BE2C (cell line): ENCODE data around the gene DHDH.

Experiments used
- DNase-seq: peaks from one replicate; pipeline ENCODE4 v3.0.0-alpha.2; 2020
- H3K27me3 ChIP-seq: fragments of 250-450 bp; sonication (Bioruptor Pico); 2 replicates; pipeline ENCODE4 v1.5.1; 2020; ENCODE audit warnings: mild to moderate bottlenecking
- H3K36me3 ChIP-seq: fragments of 250-450 bp; sonication (Bioruptor Pico); 2 replicates; pipeline ENCODE4 v1.5.1; 2020; ENCODE audit warnings: mild to moderate bottlenecking
- H3K4me1 ChIP-seq: fragments of 250-450 bp; sonication (Bioruptor Pico); 2 replicates; pipeline ENCODE4 v1.5.1; 2020
- H3K4me3 ChIP-seq: 2 replicates; pipeline ENCODE4 v1.5.1; 2011; ENCODE audit warnings: low read depth, low read length
- H3K9me3 ChIP-seq: fragments of 250-450 bp; sonication (Bioruptor Pico); 2 replicates; pipeline ENCODE4 v1.5.1; 2020
- TF ChIP-seq, protein P1 (sequence below): IDR thresholded peaks from 2 replicates; pipeline ENCODE4 v1.5.1; 2012; ENCODE audit warnings: mild to moderate bottlenecking, low read depth, low read length

The DHDH gene

DNA sequence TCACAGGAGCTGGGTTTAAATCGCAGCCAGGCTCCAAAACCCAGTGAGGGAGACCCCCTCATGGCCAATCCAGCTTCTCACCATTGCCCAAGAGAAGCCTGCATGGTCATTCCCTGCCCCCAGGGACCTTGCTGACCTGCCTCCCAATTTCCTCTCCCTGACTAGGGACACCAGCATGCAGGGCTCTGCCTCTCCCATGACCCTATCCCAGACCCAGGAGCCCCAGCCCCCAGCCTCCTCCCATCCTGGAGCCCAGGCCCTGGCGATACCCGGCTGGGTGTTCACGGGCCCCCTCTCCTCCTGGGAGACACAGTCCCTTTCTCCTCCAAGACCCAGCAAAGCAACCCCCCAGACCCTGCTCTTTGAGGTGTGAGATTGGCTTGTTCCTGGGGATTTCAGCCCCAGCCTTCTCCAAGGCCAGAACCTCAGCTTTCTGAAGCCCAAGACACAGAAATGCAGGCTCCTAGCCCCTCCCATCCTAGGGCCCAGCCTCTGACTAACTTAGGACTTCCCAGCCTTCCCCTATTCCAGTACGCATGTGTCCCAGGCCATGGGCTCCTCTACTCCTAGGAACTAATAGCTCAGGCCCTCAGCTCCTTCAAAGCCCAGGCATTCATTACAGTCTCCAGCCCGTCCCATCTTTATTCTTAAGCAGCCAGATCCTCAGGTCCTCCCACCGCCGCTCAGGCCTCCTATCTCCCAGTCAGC is 58.5 kb downstream of the DHDH start:
- TF ChIP-seq, protein P1, sequence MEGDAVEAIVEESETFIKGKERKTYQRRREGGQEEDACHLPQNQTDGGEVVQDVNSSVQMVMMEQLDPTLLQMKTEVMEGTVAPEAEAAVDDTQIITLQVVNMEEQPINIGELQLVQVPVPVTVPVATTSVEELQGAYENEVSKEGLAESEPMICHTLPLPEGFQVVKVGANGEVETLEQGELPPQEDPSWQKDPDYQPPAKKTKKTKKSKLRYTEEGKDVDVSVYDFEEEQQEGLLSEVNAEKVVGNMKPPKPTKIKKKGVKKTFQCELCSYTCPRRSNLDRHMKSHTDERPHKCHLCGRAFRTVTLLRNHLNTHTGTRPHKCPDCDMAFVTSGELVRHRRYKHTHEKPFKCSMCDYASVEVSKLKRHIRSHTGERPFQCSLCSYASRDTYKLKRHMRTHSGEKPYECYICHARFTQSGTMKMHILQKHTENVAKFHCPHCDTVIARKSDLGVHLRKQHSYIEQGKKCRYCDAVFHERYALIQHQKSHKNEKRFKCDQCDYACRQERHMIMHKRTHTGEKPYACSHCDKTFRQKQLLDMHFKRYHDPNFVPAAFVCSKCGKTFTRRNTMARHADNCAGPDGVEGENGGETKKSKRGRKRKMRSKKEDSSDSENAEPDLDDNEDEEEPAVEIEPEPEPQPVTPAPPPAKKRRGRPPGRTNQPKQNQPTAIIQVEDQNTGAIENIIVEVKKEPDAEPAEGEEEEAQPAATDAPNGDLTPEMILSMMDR = no peak
- Histone ChIP-seq H3K4me1 (no peaks in the 10 kb centered on the region), H3K27me3 (no peaks in the 10 kb centered on the region), H3K4me3 (peak overlapping the region; percentile 78), H3K36me3 (peaks cover 7% of the 10 kb centered on the region; the same call in 1 of the 2 replicates), H3K9me3 (no peaks in the 10 kb centered on the region)
- no peak for DNase-seq

DNA sequence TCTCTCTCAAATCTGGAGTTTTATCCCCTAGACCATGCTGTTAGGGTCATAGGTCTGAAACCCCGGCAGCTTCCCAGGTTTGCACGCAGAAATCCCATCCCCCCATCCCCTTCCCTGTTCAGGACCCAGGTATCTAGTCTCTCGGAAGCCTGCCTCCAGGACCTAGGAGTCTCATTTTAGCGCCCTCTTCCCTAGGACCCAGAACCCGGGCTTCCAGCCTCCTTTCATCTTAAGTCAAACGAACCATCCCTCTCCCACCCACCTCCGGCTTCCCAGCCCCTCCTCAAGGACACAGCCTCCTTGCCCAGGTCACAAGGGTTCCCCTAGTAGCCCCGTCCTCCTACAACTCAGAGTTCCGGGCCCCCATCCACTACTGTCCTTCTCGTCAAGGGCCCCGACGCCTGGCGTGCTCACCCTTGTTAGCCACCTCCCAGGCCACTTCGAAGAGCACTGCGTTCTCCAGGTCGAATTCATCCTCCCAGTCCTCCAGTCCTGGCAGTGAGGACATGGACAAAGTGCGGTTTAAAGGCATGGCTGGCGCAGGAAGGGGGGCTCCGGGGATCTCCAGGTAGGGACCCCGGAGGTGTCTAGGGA is 59.2 kb downstream of the DHDH start:
- TF ChIP-seq, protein P1 = no peak
- no peak for DNase-seq
- Histone ChIP-seq H3K9me3 (no peaks in the 10 kb centered on the region), H3K4me1 (no peaks in the 10 kb centered on the region), H3K36me3 (peaks cover 7% of the 10 kb centered on the region; the same call in 1 of the 2 replicates), H3K27me3 (no peaks in the 10 kb centered on the region), H3K4me3 (peak overlapping the region; percentile 78)

DNA sequence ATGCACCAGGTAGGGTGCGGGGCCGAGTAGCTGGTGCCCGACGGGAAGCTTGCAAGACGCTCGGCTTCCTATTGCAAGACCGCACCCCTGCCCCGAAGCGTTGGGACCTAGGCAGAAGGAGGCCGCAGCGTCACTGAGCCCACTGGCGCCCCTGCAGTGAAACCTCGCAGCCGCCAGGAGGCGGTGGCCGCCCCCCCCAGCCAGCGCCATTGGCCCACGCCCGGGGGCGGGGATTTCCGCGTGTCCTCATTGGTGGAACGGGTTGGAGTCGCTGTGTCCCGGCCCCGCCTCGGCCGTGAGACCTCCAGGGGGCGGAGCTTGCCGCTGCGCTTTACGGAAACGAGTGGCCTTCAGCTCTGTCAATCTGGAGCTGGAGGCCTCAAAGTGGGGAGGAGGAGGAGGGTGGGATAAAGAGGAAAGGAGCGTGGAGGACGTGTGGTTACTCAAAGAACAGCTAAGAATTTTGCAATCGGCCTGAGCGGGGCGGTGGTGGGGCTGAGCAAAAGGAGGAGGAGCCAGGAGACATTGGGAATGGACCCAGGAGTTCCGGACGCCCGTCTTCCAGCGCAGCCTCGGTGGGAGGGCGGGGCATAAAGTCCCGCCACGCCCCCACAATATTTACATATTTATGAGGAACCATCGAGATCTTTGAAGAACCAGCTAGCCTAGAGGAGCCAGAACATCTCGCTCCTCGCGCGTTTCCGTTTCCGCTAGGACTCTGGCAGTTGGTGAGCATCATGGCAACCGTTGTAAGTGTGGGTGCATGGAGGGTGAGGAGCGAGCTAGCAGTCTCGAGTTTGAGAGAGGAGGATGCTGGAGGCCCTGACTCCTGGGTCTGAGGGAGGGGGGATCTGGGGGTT is 59.9 kb downstream of the DHDH start, which contains the start of the genes GYS1 and RUVBL2:
TSS of gene GYS1 (minus strand) at position 135 of the 860 bp plus-strand sequence. CDS start 197 bp downstream, outside the sequence.
TSS of gene RUVBL2 (plus strand) at position 713 of the 860 bp plus-strand sequence. CDS start at position 738, 25 bp downstream.
- Histone ChIP-seq H3K9me3 (no peaks in the 10 kb centered on the region), H3K27me3 (no peaks in the 10 kb centered on the region), H3K36me3 (peaks cover 7% of the 10 kb centered on the region; the same call in 1 of the 2 replicates), H3K4me3 (peak within 1 kb of the TSS; percentile 78), H3K4me1 (no peaks in the 10 kb centered on the region)
- TF ChIP-seq, protein P1 = peak; percentile 67
- peak; percentile 100 for DNase-seq

DNA sequence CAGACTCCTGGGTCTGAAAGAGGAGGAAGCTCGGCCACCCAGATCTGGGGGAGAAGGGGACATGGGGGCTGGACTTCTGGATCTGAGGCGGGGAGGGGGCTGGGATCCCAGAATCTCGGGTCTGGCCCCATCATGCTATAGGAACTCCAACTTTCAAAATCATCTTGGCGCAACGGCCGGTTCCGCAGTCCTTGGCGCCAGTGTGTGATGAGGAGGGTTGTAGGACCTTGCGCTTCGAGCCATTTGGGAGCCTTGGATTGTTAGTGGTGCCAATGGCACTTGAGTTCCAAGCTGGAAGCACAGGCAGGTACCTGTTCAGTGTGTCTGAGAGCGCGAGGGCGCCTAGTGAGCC is 60.5 kb downstream of the DHDH start:
- no peak for DNase-seq
- TF ChIP-seq, protein P1 = no peak
- Histone ChIP-seq H3K36me3 (peaks cover 4% of the 10 kb centered on the region), H3K4me1 (no peaks in the 10 kb centered on the region), H3K4me3 (peak overlapping the region; percentile 78), H3K27me3 (no peaks in the 10 kb centered on the region), H3K9me3 (no peaks in the 10 kb centered on the region)
